SK-N-MC (cell line): ENCODE results near the gene TAB3.
A peak's percentile ranks its signal among the peaks of the same experiment; 100 is the strongest.

Source experiments
- DNase-seq: peaks from one replicate; pipeline ENCODE4 v3.0.0-alpha.2; 2011; ENCODE audit warnings: low read depth, low spot score
- H3K27ac ChIP-seq: fragments of 200-600 bp; sonication (generic); 2 replicates; pipeline ENCODE4 v1.5.1; 2016; ENCODE audit warnings: mixed run types
- H3K36me3 ChIP-seq: fragments of 200-600 bp; sonication (generic); 2 replicates; pipeline ENCODE4 v1.6.1; 2017; ENCODE audit warnings: antibody characterized with exemption, low read length, mixed read lengths; ENCODE audit not compliant: insufficient read depth
- H3K4me3 ChIP-seq: fragments of 200-600 bp; sonication (generic); 2 replicates; pipeline ENCODE4 v1.5.1; 2016
- H3K9ac ChIP-seq: fragments of 200-600 bp; sonication (generic); 2 replicates; pipeline ENCODE4 v1.8.0; 2017; ENCODE audit warnings: mixed run types, mixed read lengths; ENCODE audit not compliant: insufficient read length
- H3K9me3 ChIP-seq: fragments of 200-600 bp; sonication (generic); 2 replicates; pipeline ENCODE4 v1.6.1; 2017; ENCODE audit warnings: low read depth, mild to moderate bottlenecking, antibody characterized with exemption, low read length, moderate library complexity, mixed read lengths
- EZH2 ChIP-seq: fragments of 200-600 bp; sonication (generic); IDR thresholded peaks from one replicate; pipeline ENCODE4 v1.6.1; 2017; ENCODE audit warnings: antibody characterized with exemption
- FOXP2 ChIP-seq: optimal IDR thresholded peaks from 2 replicates; pipeline ENCODE3; 2011; ENCODE audit warnings: mild to moderate bottlenecking, moderate library complexity; ENCODE audit not compliant: insufficient read depth; ENCODE audit errors: extremely low read length, control extremely low read depth
- POLR2AphosphoS5 ChIP-seq: IDR thresholded peaks from 2 replicates; pipeline ENCODE4 v1.6.1; 2012; ENCODE audit warnings: mild to moderate bottlenecking, low read depth, low read length, borderline replicate concordance

TAB3 gene

GRCh38 chrX:30893206-30893605 lies 4.2 kb upstream of the TAB3 start:
- no peak overlapping the region for H3K9ac ChIP-seq
- H3K36me3 ChIP-seq: no peaks in the 10 kb centered on the region
- H3K27ac ChIP-seq: no peak overlapping the region
- no peak overlapping the region for H3K4me3 ChIP-seq
- no peak for DNase-seq
- no peaks in the 10 kb centered on the region for H3K9me3 ChIP-seq
- TF ChIP-seq POLR2AphosphoS5: no peak
- no peak for TF ChIP-seq EZH2
- no peak for TF ChIP-seq FOXP2

GRCh38 chrX:30892591-30892990 lies 3.5 kb upstream of the TAB3 start:
- H3K27ac ChIP-seq: no peak overlapping the region
- no peak overlapping the region for H3K9ac ChIP-seq
- no peak for DNase-seq
- H3K36me3 ChIP-seq: no peaks in the 10 kb centered on the region
- TF ChIP-seq POLR2AphosphoS5 (no peak), EZH2 (no peak), FOXP2 (no peak)
- H3K4me3 ChIP-seq: no peak overlapping the region
- H3K9me3 ChIP-seq: no peaks in the 10 kb centered on the region

- Histone ChIP-seq H3K36me3 (no peaks in the 10 kb centered on the region), H3K27ac (no peak overlapping the region), H3K9me3 (no peaks in the 10 kb centered on the region), H3K4me3 (peak overlapping the region; percentile 78), H3K9ac (peak overlapping the region; percentile 69)
- no peak for TF ChIP-seq FOXP2
- no peak for TF ChIP-seq EZH2
- no peak for TF ChIP-seq POLR2AphosphoS5
- DNase-seq: no peak
Observed at GRCh38 chrX:30888526-30889146, 418 bp downstream of the TAB3 start.

- Histone ChIP-seq H3K36me3 (no peaks in the 10 kb centered on the region), H3K9me3 (no peaks in the 10 kb centered on the region), H3K27ac (no peak overlapping the region), H3K9ac (no peak overlapping the region), H3K4me3 (peak overlapping the region; percentile 78)
- no peak for DNase-seq
- TF ChIP-seq POLR2AphosphoS5 (no peak), FOXP2 (no peak), EZH2 (no peak)
Observed at GRCh38 chrX:30887721-30888120, 1.3 kb downstream of the TAB3 start.

GRCh38 chrX:30887288-30887687 lies 1.8 kb downstream of the TAB3 start:
- no peak overlapping the region; the same call in 1 of the 2 replicates for H3K4me3 ChIP-seq
- no peak for DNase-seq
- TF ChIP-seq POLR2AphosphoS5: no peak
- TF ChIP-seq FOXP2: no peak
- no peak for TF ChIP-seq EZH2
- H3K36me3 ChIP-seq: no peaks in the 10 kb centered on the region
- H3K9ac ChIP-seq: no peak overlapping the region
- H3K9me3 ChIP-seq: no peaks in the 10 kb centered on the region
- H3K27ac ChIP-seq: no peak overlapping the region

- Histone ChIP-seq H3K4me3 (no peak overlapping the region), H3K9ac (no peak overlapping the region), H3K9me3 (no peaks in the 10 kb centered on the region), H3K36me3 (no peaks in the 10 kb centered on the region), H3K27ac (no peak overlapping the region)
- no peak for TF ChIP-seq POLR2AphosphoS5
- no peak for TF ChIP-seq FOXP2
- TF ChIP-seq EZH2: no peak
- DNase-seq: no peak
Observed at GRCh38 chrX:30885136-30885535, 3.9 kb downstream of the TAB3 start.

GRCh38 chrX:30883138-30883537 lies 5.9 kb downstream of the TAB3 start:
- H3K9me3 ChIP-seq: no peaks in the 10 kb centered on the region
- no peak overlapping the region for H3K4me3 ChIP-seq
- no peak for TF ChIP-seq POLR2AphosphoS5
- TF ChIP-seq FOXP2: no peak
- TF ChIP-seq EZH2: no peak
- no peak for DNase-seq
- no peak overlapping the region for H3K27ac ChIP-seq
- no peaks in the 10 kb centered on the region for H3K36me3 ChIP-seq
- no peak overlapping the region for H3K9ac ChIP-seq

GRCh38 chrX:30881797-30882196 lies 7.3 kb downstream of the TAB3 start:
- Histone ChIP-seq H3K36me3 (no peaks in the 10 kb centered on the region), H3K27ac (no peak overlapping the region), H3K9me3 (no peaks in the 10 kb centered on the region), H3K4me3 (no peak overlapping the region), H3K9ac (no peak overlapping the region)
- TF ChIP-seq EZH2 (no peak), POLR2AphosphoS5 (no peak), FOXP2 (no peak)
- DNase-seq: no peak

GRCh38 chrX:30881390-30881789 lies 7.7 kb downstream of the TAB3 start:
- no peak overlapping the region for H3K27ac ChIP-seq
- no peak for DNase-seq
- H3K9me3 ChIP-seq: no peaks in the 10 kb centered on the region
- H3K9ac ChIP-seq: no peak overlapping the region
- no peak overlapping the region for H3K4me3 ChIP-seq
- TF ChIP-seq FOXP2: no peak
- TF ChIP-seq POLR2AphosphoS5: no peak
- TF ChIP-seq EZH2: no peak
- no peaks in the 10 kb centered on the region for H3K36me3 ChIP-seq
